T-cell (primary cell): Measurements from ENCODE around the gene SLC26A11. TPM values are rescaled to one million over a fixed set of nuclear protein-coding genes. Genes with fewer than 3 reads are reported as not detected.
"Not testable (repeated sequence)": the region's sequence is repeated elsewhere in the genome, so short reads cannot be mapped to it uniquely, and the experiment has no call there.

Source experiments
- ATAC-seq, 4 experiments: fragments of 200-7000 bp in 3 of 4; fragments of 150-1000 bp in 1 of 4; cut with Tn5 transposase; replicated peaks in 1 of 4; 1 replicate in 3 of 4; 2 replicates in 1 of 4; pipeline ENCODE4 v1.10.0; 2021; ENCODE audit warnings: moderate library complexity in 3 of 4, mild to moderate bottlenecking in 2 of 4, moderate number of reproducible peaks in 1 of 4
- CTCF ChIA-PET, 2 donors: fragments of 300-600 bp; sonication (Branson Sonifier 250); formaldehyde crosslinking; loops; one replicate each; lab custom pipeline; 2022; ENCODE audit warnings: antibody characterized with exemption in 2 of 2; lab: Charles Lee
- POLR2A ChIA-PET, 2 donors: fragments of 300-600 bp; sonication (Branson Sonifier 250); formaldehyde crosslinking; loops; one replicate each; lab custom pipeline; 2022; ENCODE audit warnings: antibody characterized with exemption in 2 of 2; lab: Charles Lee
- DNase-seq, 35 experiments: peaks; one replicate each; pipeline versions ENCODE4 v3.0.0 to v3.0.0-alpha.2; 2013 to 2023
- H3K27ac ChIP-seq: one replicate; pipeline ENCODE4 v1.5.1; 2013; ENCODE audit warnings: low read length
- H3K27me3 ChIP-seq, 2 experiments: replicated peaks in 1 of 2; 1 replicate in 1 of 2; 2 replicates in 1 of 2; pipeline versions ENCODE4 v1.6.1 to v1.7.0; 2013; ENCODE audit warnings: low read length in 1 of 2, mixed read lengths in 1 of 2; ENCODE audit not compliant: control insufficient read depth in 2 of 2, insufficient read depth in 2 of 2; ENCODE audit errors: extremely low read depth in 1 of 2
- H3K36me3 ChIP-seq, 2 donors: 1 replicate in 1 of 2; 2 replicates in 1 of 2; pipeline versions ENCODE4 v1.6.1 to v1.7.0; 2013; ENCODE audit warnings: low read length in 1 of 2; ENCODE audit not compliant: control insufficient read depth in 2 of 2, insufficient read depth in 1 of 2; ENCODE audit errors: extremely low read depth in 1 of 2
- H3K4me1 ChIP-seq, 2 experiments: 1 replicate in 1 of 2; 2 replicates in 1 of 2; pipeline versions ENCODE4 v1.6.1 to v1.7.0; 2013; ENCODE audit warnings: low read length in 2 of 2, mixed read lengths in 1 of 2; ENCODE audit not compliant: insufficient read depth in 2 of 2, control insufficient read depth in 1 of 2; ENCODE audit errors: extremely low read depth in 1 of 2
- H3K4me3 ChIP-seq, 2 donors: 1 replicate in 1 of 2; 2 replicates in 1 of 2; pipeline versions ENCODE4 v1.5.1 to v1.7.0; 2013; ENCODE audit warnings: mild to moderate bottlenecking in 2 of 2, low read length in 1 of 2, moderate library complexity in 1 of 2; ENCODE audit not compliant: control insufficient read depth in 1 of 2; ENCODE audit errors: extremely low read depth in 1 of 2
- H3K9me3 ChIP-seq: 2 replicates; pipeline ENCODE4 v1.7.0; 2013
- H3K27ac Mint-ChIP-seq, 2 donors: one replicate each; pipeline ENCODE4 v1.8.0; 2020 to 2021; ENCODE audit warnings: mild to moderate bottlenecking in 2 of 2, mixed read lengths in 2 of 2
- H3K27me3 Mint-ChIP-seq, 2 donors: one replicate each; pipeline ENCODE4 v1.8.0; 2021 to 2022; ENCODE audit warnings: mixed read lengths in 2 of 2
- H3K36me3 Mint-ChIP-seq: one replicate; pipeline ENCODE4 v1.8.0; 2021; ENCODE audit warnings: mixed read lengths
- H3K4me1 Mint-ChIP-seq, 3 donors: one replicate each; pipeline ENCODE4 v1.8.0; 2020 to 2022; ENCODE audit warnings: mixed read lengths in 3 of 3, mild to moderate bottlenecking in 1 of 3
- H3K4me3 Mint-ChIP-seq, 3 donors: one replicate each; pipeline ENCODE4 v1.8.0; 2020 to 2022; ENCODE audit warnings: mild to moderate bottlenecking in 3 of 3, mixed read lengths in 3 of 3, moderate library complexity in 3 of 3
- H3K9me3 Mint-ChIP-seq, 3 donors: one replicate each; pipeline ENCODE4 v1.8.0; 2020 to 2022; ENCODE audit warnings: mixed read lengths in 3 of 3
- WGBS: methylation state at CpG from one replicate; pipeline ENCODE4 v1.1.5; 2013; ENCODE audit warnings: missing lambda C conversion rate; ENCODE audit not compliant: insufficient coverage; 5-methylcytosine and 5-hydroxymethylcytosine counted together
- total RNA-seq, 35 experiments: library from RNA in 6 of 35; stranded (reverse) in 6 of 35; fragments of 120-200 nt in 1 of 35; gene quantifications; one replicate each; pipeline versions ENCODE4 v1.2.1 to v1.2.4 and lab custom pipeline; 2013 to 2026

Gene SLC26A11
- total RNA-seq, 5 donors from 2014 or later (not counting 1 experiment from before 2014, with no cell fraction given): 45.9 to 123 (median 112) TPM

GRCh38 chr17:80253631-80254395, 33.6 kb downstream of the SLC26A11 start:
- DNase-seq: no peak
- Mint-ChIP-seq H3K4me3 (no peak overlapping the region), H3K27me3 (no peaks in the 10 kb centered on the region), H3K27ac (peak overlapping the region; percentile 91 to 94), H3K36me3 (no peaks in the 10 kb centered on the region), H3K9me3 (no peaks in the 10 kb centered on the region), H3K4me1 (peaks cover 17 to 57% (median 46%) of the 10 kb centered on the region in 3 donors)
- no peak overlapping the region for H3K27ac ChIP-seq
- ChIA-PET POLR2A (no interaction called here), CTCF (interaction anchor here (0.6 to 2.1 kb wide), 4 partner anchors 12 to 152 kb away, joined by 3 to 7 read pairs (median 4); partner anchors contain the start of gene GAA (in 1 of the 2))
- peaks cover 0 to 3% of the 10 kb centered on the region in 2 donors for H3K36me3 ChIP-seq
- no peak for ATAC-seq
- no peaks in the 10 kb centered on the region for H3K9me3 ChIP-seq
- peaks cover 0 to 38% of the 10 kb centered on the region in 2 experiments for H3K4me1 ChIP-seq
- no peak overlapping the region for H3K4me3 ChIP-seq
- 96% methylated on average over 18 of the region's 21 CpGs for whole genome bisulfite sequencing
- no peaks in the 10 kb centered on the region for H3K27me3 ChIP-seq

- Mint-ChIP-seq H3K27me3 (no peaks in the 10 kb centered on the region), H3K4me1 (peaks cover 22 to 65% (median 51%) of the 10 kb centered on the region in 3 donors), H3K9me3 (no peaks in the 10 kb centered on the region), H3K4me3 (peak overlapping the region in 2 of 3 donors; percentile 18 to 57), H3K27ac (peak overlapping the region; percentile 91 to 94), H3K36me3 (no peaks in the 10 kb centered on the region)
- Histone ChIP-seq H3K27me3 (no peaks in the 10 kb centered on the region), H3K9me3 (no peaks in the 10 kb centered on the region), H3K36me3 (peaks cover 0 to 3% of the 10 kb centered on the region in 2 donors), H3K27ac (peak overlapping the region; percentile 63), H3K4me1 (peaks cover 0 to 46% of the 10 kb centered on the region in 2 experiments), H3K4me3 (no peak overlapping the region)
- DNase-seq: peak in 15 of 35 experiments; percentile 12 to 68 (median 29)
- peak in 3 of 4 experiments; percentile 58 to 71 (median 67) for ATAC-seq
- 34% methylated on average over 9 of the region's 13 CpGs for WGBS
- POLR2A ChIA-PET: interaction anchor here in 1 of 2 donors (0.6 kb wide), 1 partner anchor 101 kb away, joined by 5 read pairs; no protein-coding TSS in a partner anchor
- CTCF ChIA-PET: interaction anchor here in 1 of 2 donors (0.6 kb wide), 1 partner anchor 51 kb away, joined by 3 read pairs; no protein-coding TSS in a partner anchor
Observed at GRCh38 chr17:80254396-80255251, 34.4 kb downstream of the SLC26A11 start.

- Mint-ChIP-seq H3K4me3 (no peak overlapping the region), H3K4me1 (peaks cover 25 to 68% (median 54%) of the 10 kb centered on the region in 3 donors), H3K36me3 (no peaks in the 10 kb centered on the region), H3K27ac (peak overlapping the region; percentile 52 to 55), H3K9me3 (no peaks in the 10 kb centered on the region), H3K27me3 (no peaks in the 10 kb centered on the region)
- Histone ChIP-seq H3K4me3 (no peak overlapping the region), H3K27ac (no peak overlapping the region), H3K9me3 (no peaks in the 10 kb centered on the region), H3K4me1 (peaks cover 0 to 50% of the 10 kb centered on the region in 2 experiments), H3K27me3 (no peaks in the 10 kb centered on the region), H3K36me3 (peaks cover 0 to 3% of the 10 kb centered on the region in 2 donors)
- ChIA-PET POLR2A (no interaction called here), CTCF (no interaction called here)
- no peak for DNase-seq
- no peak for ATAC-seq
- WGBS: no CpG with 5 or more reads among the region's 5 CpGs
Observed at GRCh38 chr17:80256034-80256350, 35.8 kb downstream of the SLC26A11 start.

- ChIA-PET POLR2A (no interaction called here), CTCF (no interaction called here)
- Mint-ChIP-seq H3K4me3 (peak overlapping the region in 2 of 3 donors; percentile 52 to 96), H3K4me1 (peaks cover 37 to 74% (median 57%) of the 10 kb centered on the region in 3 donors), H3K36me3 (no peaks in the 10 kb centered on the region), H3K27ac (peak overlapping the region; percentile 99), H3K27me3 (no peaks in the 10 kb centered on the region), H3K9me3 (no peaks in the 10 kb centered on the region)
- 87% methylated on average over 10 of the region's 14 CpGs for WGBS
- Histone ChIP-seq H3K9me3 (no peaks in the 10 kb centered on the region), H3K4me3 (no peak overlapping the region), H3K36me3 (no peaks in the 10 kb centered on the region), H3K27ac (no peak overlapping the region), H3K27me3 (no peaks in the 10 kb centered on the region), H3K4me1 (peaks cover 9 to 61% of the 10 kb centered on the region in 2 experiments)
- ATAC-seq (no peak), DNase-seq (no peak)
Observed at GRCh38 chr17:80257716-80258213, 37.5 kb downstream of the SLC26A11 start.

- POLR2A ChIA-PET, H3K36me3 Mint-ChIP-seq, H3K9me3 ChIP-seq, DNase-seq, ATAC-seq, CTCF ChIA-PET, H3K9me3 Mint-ChIP-seq, H3K27me3 Mint-ChIP-seq, H3K4me3 ChIP-seq, H3K27me3 ChIP-seq, H3K36me3 ChIP-seq: not testable (repeated sequence)
- WGBS: no CpG with 5 or more reads among the region's 2 CpGs
- Histone ChIP-seq H3K4me1 (peaks cover 14 to 61% of the 10 kb centered on the region in 2 experiments), H3K27ac (peak overlapping the region; percentile 90)
- peak overlapping the region; percentile 99 for H3K27ac Mint-ChIP-seq
- H3K4me1 Mint-ChIP-seq: peaks cover 38 to 74% (median 57%) of the 10 kb centered on the region in 3 donors
- H3K4me3 Mint-ChIP-seq: peak overlapping the region; percentile 2 to 96 (median 52)
Observed at GRCh38 chr17:80258296-80258695, 38.1 kb downstream of the SLC26A11 start.
